Measurements from ENCODE around the gene FGF16. TPM values are rescaled to one million over a fixed set of nuclear protein-coding genes. Genes with fewer than 3 reads are reported as not detected.

FGF16 gene
- total RNA-seq, 4 donors from 2014 or later: 0.49 to 0.66 TPM; not detected in 2

DNA sequence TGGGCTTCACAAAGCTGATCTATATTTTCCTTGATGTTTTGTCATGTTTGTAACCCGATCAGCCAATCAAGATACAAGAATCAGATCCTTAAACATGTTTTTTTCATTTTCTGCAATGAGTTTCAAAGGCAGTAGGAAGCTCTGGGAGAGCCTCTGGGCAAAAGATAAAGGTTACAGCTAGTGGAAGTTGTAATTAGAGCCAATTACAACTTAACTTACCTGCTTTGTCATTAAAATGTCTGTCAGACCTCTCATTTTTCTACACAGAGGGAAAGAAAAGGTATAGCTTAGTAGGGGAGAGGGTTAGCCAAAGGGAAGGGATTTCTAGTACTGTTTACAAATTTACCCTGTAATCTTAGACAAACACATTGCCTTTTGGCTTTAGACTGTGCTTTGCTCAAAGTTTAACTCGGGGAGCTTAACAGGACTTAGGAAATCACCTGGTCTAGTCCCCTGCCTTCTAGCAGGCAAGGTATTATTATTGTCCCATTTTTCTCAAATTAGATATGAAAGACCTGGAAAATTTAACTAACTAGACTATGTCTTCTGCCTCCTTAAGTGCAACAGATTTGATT is 55.8 kb downstream of the FGF16 start:
- TF ChIP-seq, protein P1, sequence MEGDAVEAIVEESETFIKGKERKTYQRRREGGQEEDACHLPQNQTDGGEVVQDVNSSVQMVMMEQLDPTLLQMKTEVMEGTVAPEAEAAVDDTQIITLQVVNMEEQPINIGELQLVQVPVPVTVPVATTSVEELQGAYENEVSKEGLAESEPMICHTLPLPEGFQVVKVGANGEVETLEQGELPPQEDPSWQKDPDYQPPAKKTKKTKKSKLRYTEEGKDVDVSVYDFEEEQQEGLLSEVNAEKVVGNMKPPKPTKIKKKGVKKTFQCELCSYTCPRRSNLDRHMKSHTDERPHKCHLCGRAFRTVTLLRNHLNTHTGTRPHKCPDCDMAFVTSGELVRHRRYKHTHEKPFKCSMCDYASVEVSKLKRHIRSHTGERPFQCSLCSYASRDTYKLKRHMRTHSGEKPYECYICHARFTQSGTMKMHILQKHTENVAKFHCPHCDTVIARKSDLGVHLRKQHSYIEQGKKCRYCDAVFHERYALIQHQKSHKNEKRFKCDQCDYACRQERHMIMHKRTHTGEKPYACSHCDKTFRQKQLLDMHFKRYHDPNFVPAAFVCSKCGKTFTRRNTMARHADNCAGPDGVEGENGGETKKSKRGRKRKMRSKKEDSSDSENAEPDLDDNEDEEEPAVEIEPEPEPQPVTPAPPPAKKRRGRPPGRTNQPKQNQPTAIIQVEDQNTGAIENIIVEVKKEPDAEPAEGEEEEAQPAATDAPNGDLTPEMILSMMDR (IDR thresholded peaks at IDR 0.05; ENCODE audit: low read depth): no peak

DNA sequence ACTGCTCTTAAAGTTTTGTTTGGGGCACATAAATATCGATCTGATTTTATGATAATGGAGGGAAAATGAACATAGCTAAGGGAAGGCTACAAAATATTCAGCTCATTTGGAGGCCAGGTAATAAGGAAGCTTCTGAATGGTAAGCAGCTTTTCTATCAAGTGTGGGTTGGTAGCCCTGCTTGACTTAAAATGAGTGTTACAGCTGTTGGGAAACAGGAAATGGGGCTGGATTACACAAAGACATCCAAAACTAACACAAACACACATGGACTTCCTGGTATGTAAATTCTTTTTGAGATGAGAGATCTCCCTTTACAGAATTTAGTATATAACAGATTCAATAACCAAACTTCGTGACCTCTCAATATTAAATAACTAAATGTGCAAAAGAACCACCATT is 58.0 kb downstream of the FGF16 start:
- TF ChIP-seq, protein P1 (IDR thresholded peaks at IDR 0.05; ENCODE audit: low read depth): no peak
